Suprapubic skin (tissue), 4 donors: Measurements from ENCODE around the gene IL4I1. TPM values are rescaled to one million over a fixed set of nuclear protein-coding genes. Genes with fewer than 3 reads are reported as not detected.

Experiments
- DNase-seq, 2 donors: peaks; one replicate each; pipeline ENCODE4 v3.0.0-alpha.2; 2019; ENCODE audit warnings: low spot score in 2 of 2
- H3K27ac ChIP-seq: fragments of 200-600 bp; sonication (generic); one replicate; pipeline ENCODE4 v1.5.1; 2019
- H3K27me3 ChIP-seq: fragments of 200-600 bp; sonication (generic); one replicate; pipeline ENCODE4 v1.5.1; 2019
- H3K36me3 ChIP-seq: fragments of 200-600 bp; sonication (generic); one replicate; pipeline ENCODE4 v1.5.1; 2019
- H3K4me1 ChIP-seq: fragments of 200-600 bp; sonication (generic); one replicate; pipeline ENCODE4 v1.5.1; 2019
- H3K4me3 ChIP-seq: fragments of 200-600 bp; sonication (generic); one replicate; pipeline ENCODE4 v1.5.1; 2019; ENCODE audit warnings: mild to moderate bottlenecking
- H3K9me3 ChIP-seq: fragments of 200-600 bp; sonication (generic); one replicate; pipeline ENCODE4 v1.5.1; 2019
- EP300 ChIP-seq: sonication (generic); formaldehyde crosslinking; IDR thresholded peaks from one replicate; pipeline ENCODE4 v1.6.1; 2017; ENCODE audit warnings: antibody characterized with exemption
- POLR2A ChIP-seq, 2 donors: fragments of 450-650 bp; IDR thresholded peaks; one replicate each; pipeline ENCODE4 v1.6.1; 2017; ENCODE audit warnings: antibody characterized with exemption in 2 of 2, mild to moderate bottlenecking in 2 of 2, moderate library complexity in 2 of 2
- POLR2AphosphoS5 ChIP-seq, 3 donors: sonication (generic); formaldehyde crosslinking; IDR thresholded peaks; one replicate each; pipeline ENCODE4 v1.6.1; 2017; ENCODE audit warnings: antibody characterized with exemption in 3 of 3
- WGBS: methylation state at CpG from one replicate; pipeline ENCODE4 v1.1.5; 2018; 5-methylcytosine and 5-hydroxymethylcytosine counted together
- total RNA-seq, 4 donors: library from RNA; depleted of rRNA; stranded (reverse); fragments of >200 nt; gene quantifications; one replicate each; pipeline ENCODE4 v1.1.0, GENCODE V29; 2016
- TF ChIP-seq, protein P1 (sequence below), 2 donors: fragments of 200-600 bp in 1 of 2; fragments of 450-650 bp in 1 of 2; sonication (generic) in 1 of 2; IDR thresholded peaks; one replicate each; pipeline ENCODE4 v1.5.1; 2016 to 2019; ENCODE audit warnings: antibody characterized with exemption in 2 of 2, mild to moderate bottlenecking in 1 of 2, moderate library complexity in 1 of 2

The IL4I1 gene
- total RNA-seq, 4 donors from 2014 or later = 0.89 TPM; not detected in 3

DNA sequence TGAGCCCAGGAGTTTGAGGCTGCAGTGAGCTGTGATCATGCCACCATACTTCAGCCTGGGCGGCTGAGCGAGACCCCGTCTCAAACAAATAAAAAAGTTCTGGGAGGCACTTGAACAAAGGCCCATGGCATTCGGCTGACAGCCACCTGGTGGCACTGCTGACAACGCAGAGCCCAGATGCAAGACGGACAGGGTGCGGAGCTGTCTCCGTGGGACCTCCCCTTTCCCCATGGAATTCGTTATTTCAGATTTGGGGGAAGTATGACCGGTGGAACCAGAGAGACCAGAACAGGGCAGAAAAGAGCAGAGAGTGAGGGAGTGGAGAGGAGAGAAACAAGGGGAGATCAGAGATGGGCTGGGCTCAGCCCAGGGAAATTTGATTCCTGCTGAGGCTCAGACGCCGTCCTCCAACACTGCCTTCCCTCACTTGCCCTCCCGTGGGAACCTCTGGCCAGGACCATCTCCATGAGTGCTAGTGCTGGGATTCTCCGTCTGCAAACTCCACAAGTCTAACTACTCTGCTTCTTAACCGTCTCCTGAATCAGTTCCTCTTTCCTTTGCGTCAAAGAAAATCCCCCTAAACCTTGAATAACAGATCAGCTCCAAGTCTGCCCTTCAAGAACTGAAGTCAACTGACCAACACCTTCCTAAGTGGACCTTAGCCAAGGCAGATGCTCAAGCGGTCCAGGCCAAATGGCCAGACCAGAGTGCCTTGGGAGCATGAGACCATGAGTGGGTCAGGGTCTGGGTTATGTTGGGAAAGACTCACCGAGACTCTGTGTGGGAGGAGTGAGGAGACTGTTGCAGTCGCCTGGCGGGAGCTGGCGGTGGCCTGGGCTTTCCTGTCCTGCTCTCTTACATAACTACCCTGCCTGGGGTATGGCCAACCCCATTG, 20.4 kb upstream of the IL4I1 start:
- peaks cover 60% of the 10 kb centered on the region for H3K36me3 ChIP-seq
- DNase-seq = no peak
- H3K4me1 ChIP-seq = no peaks in the 10 kb centered on the region
- H3K4me3 ChIP-seq = no peak overlapping the region
- no peaks in the 10 kb centered on the region for H3K9me3 ChIP-seq
- TF ChIP-seq EP300 (no peak), POLR2A (IDR thresholded peaks at IDR 0.05) (no peak), POLR2AphosphoS5 (IDR thresholded peaks at IDR 0.05) (no peak)
- TF ChIP-seq, protein P1, sequence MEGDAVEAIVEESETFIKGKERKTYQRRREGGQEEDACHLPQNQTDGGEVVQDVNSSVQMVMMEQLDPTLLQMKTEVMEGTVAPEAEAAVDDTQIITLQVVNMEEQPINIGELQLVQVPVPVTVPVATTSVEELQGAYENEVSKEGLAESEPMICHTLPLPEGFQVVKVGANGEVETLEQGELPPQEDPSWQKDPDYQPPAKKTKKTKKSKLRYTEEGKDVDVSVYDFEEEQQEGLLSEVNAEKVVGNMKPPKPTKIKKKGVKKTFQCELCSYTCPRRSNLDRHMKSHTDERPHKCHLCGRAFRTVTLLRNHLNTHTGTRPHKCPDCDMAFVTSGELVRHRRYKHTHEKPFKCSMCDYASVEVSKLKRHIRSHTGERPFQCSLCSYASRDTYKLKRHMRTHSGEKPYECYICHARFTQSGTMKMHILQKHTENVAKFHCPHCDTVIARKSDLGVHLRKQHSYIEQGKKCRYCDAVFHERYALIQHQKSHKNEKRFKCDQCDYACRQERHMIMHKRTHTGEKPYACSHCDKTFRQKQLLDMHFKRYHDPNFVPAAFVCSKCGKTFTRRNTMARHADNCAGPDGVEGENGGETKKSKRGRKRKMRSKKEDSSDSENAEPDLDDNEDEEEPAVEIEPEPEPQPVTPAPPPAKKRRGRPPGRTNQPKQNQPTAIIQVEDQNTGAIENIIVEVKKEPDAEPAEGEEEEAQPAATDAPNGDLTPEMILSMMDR (IDR thresholded peaks at IDR 0.05) = no peak
- H3K27me3 ChIP-seq = no peaks in the 10 kb centered on the region
- H3K27ac ChIP-seq = no peak overlapping the region
- 85% methylated on average over 21 of the region's 21 CpGs for WGBS

DNA sequence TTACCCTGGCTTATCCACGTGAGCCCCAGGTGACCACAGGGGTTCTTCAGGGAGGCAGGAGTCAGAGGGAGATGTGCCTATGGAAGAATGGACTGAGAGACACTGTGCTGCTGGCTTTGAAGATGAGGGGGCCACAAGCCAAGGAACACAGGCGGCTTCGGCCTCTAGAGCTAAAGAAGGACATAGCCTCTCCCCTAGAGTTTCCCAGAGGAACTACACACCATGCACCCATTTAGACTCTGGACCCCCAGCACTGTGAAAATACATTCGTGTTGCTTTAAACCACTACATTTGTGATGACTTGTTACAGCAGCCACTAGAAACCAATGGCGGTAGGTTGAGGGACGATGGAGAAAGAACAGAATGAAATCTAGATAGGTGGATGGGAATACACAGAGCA, 18.6 kb upstream of the IL4I1 start:
- H3K4me3 ChIP-seq = no peak overlapping the region
- no peaks in the 10 kb centered on the region for H3K27me3 ChIP-seq
- DNase-seq = no peak
- WGBS = over 99% methylated on average over 6 of the region's 6 CpGs
- TF ChIP-seq EP300 (no peak), POLR2A (IDR thresholded peaks at IDR 0.05) (no peak), POLR2AphosphoS5 (IDR thresholded peaks at IDR 0.05) (no peak)
- TF ChIP-seq, protein P1 (IDR thresholded peaks at IDR 0.05) = no peak
- no peaks in the 10 kb centered on the region for H3K4me1 ChIP-seq
- H3K36me3 ChIP-seq = peaks cover 47% of the 10 kb centered on the region
- H3K27ac ChIP-seq = no peak overlapping the region
- H3K9me3 ChIP-seq = no peaks in the 10 kb centered on the region

DNA sequence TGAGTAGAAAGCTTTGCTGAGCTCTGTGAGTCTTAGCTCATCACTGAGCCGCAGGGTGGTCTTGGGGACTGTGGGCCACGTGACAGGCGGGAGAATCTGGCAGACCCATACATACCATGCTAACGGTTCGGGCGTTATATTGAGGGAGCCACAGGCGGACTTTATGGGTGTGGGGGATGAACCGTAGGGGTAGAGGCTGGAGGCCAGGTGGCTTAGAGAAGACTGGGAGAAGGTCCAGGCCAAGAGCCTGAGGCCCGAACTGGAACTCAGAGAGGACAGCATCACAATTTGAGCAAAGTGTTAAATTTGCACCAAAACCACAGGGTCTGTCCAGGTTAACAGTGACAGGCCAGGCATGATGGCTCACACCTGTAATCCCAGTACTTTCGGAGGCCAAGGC, 17.0 kb upstream of the IL4I1 start:
- DNase-seq = no peak
- 81% methylated on average over 10 of the region's 10 CpGs for WGBS
- TF ChIP-seq EP300 (no peak), POLR2AphosphoS5 (IDR thresholded peaks at IDR 0.05) (no peak), POLR2A (IDR thresholded peaks at IDR 0.05) (no peak)
- TF ChIP-seq, protein P1 (IDR thresholded peaks at IDR 0.05) = no peak

DNA sequence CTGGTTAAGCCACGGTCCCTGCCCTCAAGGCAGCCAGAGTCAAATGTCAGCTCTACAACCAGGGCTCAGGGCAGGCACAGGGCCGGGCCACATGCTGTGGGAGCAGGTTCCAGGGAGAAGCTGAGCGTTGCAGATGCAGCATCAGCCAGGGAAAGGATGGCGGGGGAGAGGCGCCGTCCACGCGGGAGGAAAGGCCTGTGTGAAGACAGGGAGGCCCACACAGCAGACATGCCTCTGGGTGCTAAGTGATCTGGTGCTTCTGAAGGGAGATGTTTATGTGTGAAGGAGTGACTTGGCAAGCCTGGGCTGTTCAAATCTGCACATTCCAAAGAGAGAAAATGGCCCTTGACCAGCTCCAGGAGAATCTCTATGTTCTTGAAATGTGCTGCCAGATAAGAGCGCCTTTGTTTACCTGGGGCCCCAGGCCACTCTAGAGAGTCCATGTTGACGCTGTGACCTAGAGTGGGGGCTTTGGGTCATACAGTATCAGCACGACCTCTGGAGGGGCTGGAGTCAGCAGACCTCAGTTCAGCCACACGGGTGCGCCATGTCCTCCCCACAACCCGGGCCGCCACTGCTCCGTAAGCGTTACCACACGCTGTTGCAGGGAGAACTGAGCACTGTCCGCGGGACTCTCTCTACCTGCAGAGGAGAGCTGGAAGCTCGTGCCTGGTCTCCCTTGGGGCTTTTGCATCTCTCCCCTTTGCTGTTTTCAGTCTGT, 16.4 kb upstream of the IL4I1 start:
- TF ChIP-seq, protein P1 (IDR thresholded peaks at IDR 0.05) = no peak
- no peak for TF ChIP-seq POLR2A (IDR thresholded peaks at IDR 0.05)
- TF ChIP-seq EP300 = no peak
- no peak for TF ChIP-seq POLR2AphosphoS5 (IDR thresholded peaks at IDR 0.05)
- no peaks in the 10 kb centered on the region for H3K9me3 ChIP-seq
- no peak overlapping the region for H3K4me3 ChIP-seq
- 88% methylated on average over 21 of the region's 21 CpGs for WGBS
- no peak overlapping the region for H3K27ac ChIP-seq
- H3K36me3 ChIP-seq = peaks cover 58% of the 10 kb centered on the region
- H3K4me1 ChIP-seq = no peaks in the 10 kb centered on the region
- H3K27me3 ChIP-seq = no peaks in the 10 kb centered on the region
- no peak for DNase-seq

More for the DNA sequence above, 17.0 kb upstream of the IL4I1 start:
- H3K27me3 ChIP-seq = no peaks in the 10 kb centered on the region
- no peaks in the 10 kb centered on the region for H3K4me1 ChIP-seq
- H3K27ac ChIP-seq = no peak overlapping the region
- no peak overlapping the region for H3K4me3 ChIP-seq
- H3K9me3 ChIP-seq = no peaks in the 10 kb centered on the region
- H3K36me3 ChIP-seq = peaks cover 57% of the 10 kb centered on the region
